DLD1 (cell line): ENCODE data around the gene RBFOX1.

Source experiments
- in situ Hi-C: cut with HindIII; loops from 2 replicates; pipeline ENCODE4 v1.10.0; 2017; ENCODE audit warnings: low sequenced_read_pairs

RBFOX1 gene

GRCh38 chr16:7332611-7333010, at the start of gene RBFOX1:
Gene RBFOX1 (plus strand): TSS chr16:7332845.
- in situ Hi-C loops = no loop called here

GRCh38 chr16:7284780-7285179, 47.9 kb upstream of the RBFOX1 start:
- in situ Hi-C loops = no loop called here

GRCh38 chr16:7285520-7285919, 47.1 kb upstream of the RBFOX1 start:
- in situ Hi-C loops = no loop called here

GRCh38 chr16:7289299-7289698, 43.3 kb upstream of the RBFOX1 start:
- in situ Hi-C loops = no loop called here

GRCh38 chr16:7290682-7291081, 42.0 kb upstream of the RBFOX1 start:
- in situ Hi-C loops = no loop called here

- in situ Hi-C loops = no loop called here
Measured at GRCh38 chr16:7294020-7294419, 38.6 kb upstream of the RBFOX1 start.

- in situ Hi-C loops = no loop called here
Measured at GRCh38 chr16:7303052-7303610, 29.5 kb upstream of the RBFOX1 start.

GRCh38 chr16:7303660-7304200, 28.9 kb upstream of the RBFOX1 start:
- in situ Hi-C loops = no loop called here

- in situ Hi-C loops = no loop called here
Measured at GRCh38 chr16:7304279-7304678, 28.4 kb upstream of the RBFOX1 start.

GRCh38 chr16:7304958-7305357, 27.7 kb upstream of the RBFOX1 start:
- in situ Hi-C loops = no loop called here

GRCh38 chr16:7313170-7313569, 19.5 kb upstream of the RBFOX1 start:
- in situ Hi-C loops = no loop called here

GRCh38 chr16:7314163-7314562, 18.5 kb upstream of the RBFOX1 start:
- in situ Hi-C loops = no loop called here

- in situ Hi-C loops = no loop called here
Measured at GRCh38 chr16:7315813-7316212, 16.8 kb upstream of the RBFOX1 start.

- in situ Hi-C loops = no loop called here
Measured at GRCh38 chr16:7316281-7316888, 16.3 kb upstream of the RBFOX1 start.

GRCh38 chr16:7317982-7318381, 14.7 kb upstream of the RBFOX1 start:
- in situ Hi-C loops = no loop called here

GRCh38 chr16:7318686-7319085, 14.0 kb upstream of the RBFOX1 start:
- in situ Hi-C loops = no loop called here

- in situ Hi-C loops = no loop called here
Measured at GRCh38 chr16:7319514-7319913, 13.1 kb upstream of the RBFOX1 start.

GRCh38 chr16:7321661-7322060, 11.0 kb upstream of the RBFOX1 start:
- in situ Hi-C loops = no loop called here

GRCh38 chr16:7324321-7324720, 8.3 kb upstream of the RBFOX1 start:
- in situ Hi-C loops = no loop called here

GRCh38 chr16:7325834-7326233, 6.8 kb upstream of the RBFOX1 start:
- in situ Hi-C loops = no loop called here

GRCh38 chr16:7330709-7331108, 1.9 kb upstream of the RBFOX1 start:
- in situ Hi-C loops = no loop called here

GRCh38 chr16:7331997-7332396, 648 bp upstream of the RBFOX1 start:
- in situ Hi-C loops = no loop called here
